ENCODE data around the gene ZNF213.
"Not testable (repeated sequence)": the region's sequence is repeated elsewhere in the genome, so short reads cannot be mapped to it uniquely, and the experiment has no call there.

The ZNF213 gene

GRCh38 chr16:3170440-3171180, 35.8 kb downstream of the ZNF213 start:
- no peak for DNase-seq (ENCODE audit: low spot score)

GRCh38 chr16:3171181-3171854, 36.5 kb downstream of the ZNF213 start:
- no peak for DNase-seq (ENCODE audit: low spot score)

- DNase-seq (ENCODE audit: low spot score), result peak; percentile 70
Observed at GRCh38 chr16:3171855-3172593, 37.2 kb downstream of the ZNF213 start.

GRCh38 chr16:3173892-3174617, 39.2 kb downstream of the ZNF213 start:
- peak; percentile 67 for DNase-seq (ENCODE audit: low spot score)

- DNase-seq (ENCODE audit: low spot score), result no peak
Observed at GRCh38 chr16:3174618-3175148, 39.9 kb downstream of the ZNF213 start.

DNA sequence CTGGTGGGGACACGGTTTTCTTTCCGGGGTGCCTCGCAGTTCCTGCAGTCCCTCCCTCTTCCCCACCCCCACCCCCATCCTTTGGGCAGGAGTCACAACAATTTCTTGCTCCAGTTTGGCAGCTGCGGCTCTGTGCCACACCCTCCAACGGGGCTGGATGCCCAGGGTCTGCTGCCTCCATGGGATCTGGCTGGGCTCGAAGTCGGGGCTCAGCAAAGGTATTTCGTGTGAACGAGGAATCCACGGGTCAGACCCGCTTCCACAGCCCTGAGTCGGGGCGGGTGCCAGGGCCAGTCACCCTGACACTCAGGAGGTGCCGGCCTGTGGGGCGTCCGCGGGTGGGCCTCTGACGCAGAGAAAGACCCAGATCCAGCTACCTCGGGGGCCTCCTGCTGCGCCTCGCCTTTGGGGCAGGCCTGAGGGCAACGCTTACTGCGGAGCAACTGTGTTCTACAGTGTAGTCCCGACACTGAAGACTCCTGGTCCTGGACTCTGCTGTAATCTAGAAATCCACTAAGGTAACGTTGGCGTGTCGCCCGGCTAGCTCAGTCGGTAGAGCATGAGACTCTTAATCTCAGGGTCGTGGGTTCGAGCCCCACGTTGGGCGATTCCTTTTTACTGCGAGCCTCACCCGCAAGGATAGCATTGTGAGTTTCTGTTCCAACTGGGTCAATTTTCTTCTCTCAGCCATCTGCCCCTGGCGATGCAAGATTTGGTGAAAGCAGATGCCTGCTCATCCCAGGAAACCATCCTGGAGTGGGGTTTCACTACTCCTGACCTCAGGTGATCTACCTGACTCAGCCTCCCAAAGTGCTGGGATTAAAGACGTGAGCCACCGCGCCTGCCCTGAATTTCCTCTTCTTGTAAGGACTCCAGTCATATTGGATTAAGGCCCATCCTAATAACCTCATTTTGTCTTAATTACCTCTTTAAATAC, 40.6 kb downstream of the ZNF213 start:
- DNase-seq (ENCODE audit: low spot score), result peak; percentile 68

- no peak for DNase-seq (ENCODE audit: low spot score)
Observed at GRCh38 chr16:3179651-3180050, 44.8 kb downstream of the ZNF213 start.

- DNase-seq (ENCODE audit: low spot score), result no peak
Observed at GRCh38 chr16:3180445-3180878, 45.6 kb downstream of the ZNF213 start.

DNA sequence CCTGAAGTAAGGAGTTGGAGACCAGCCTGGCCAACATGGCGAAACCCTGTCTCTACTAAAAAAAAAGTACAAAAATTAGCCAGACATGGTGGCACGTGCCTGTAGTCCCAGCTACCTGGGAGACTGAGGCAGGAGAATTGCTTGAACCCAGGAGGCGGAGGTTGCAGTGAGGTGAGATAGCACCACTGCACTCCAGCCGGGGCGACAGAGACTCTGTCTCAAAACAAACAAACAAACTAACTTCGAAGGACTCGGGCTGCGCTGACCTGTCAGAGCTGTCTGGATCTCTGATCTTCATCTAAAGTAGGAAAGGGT, 47.4 kb downstream of the ZNF213 start:
- not testable (repeated sequence) for DNase-seq (ENCODE audit: low spot score)

DNA sequence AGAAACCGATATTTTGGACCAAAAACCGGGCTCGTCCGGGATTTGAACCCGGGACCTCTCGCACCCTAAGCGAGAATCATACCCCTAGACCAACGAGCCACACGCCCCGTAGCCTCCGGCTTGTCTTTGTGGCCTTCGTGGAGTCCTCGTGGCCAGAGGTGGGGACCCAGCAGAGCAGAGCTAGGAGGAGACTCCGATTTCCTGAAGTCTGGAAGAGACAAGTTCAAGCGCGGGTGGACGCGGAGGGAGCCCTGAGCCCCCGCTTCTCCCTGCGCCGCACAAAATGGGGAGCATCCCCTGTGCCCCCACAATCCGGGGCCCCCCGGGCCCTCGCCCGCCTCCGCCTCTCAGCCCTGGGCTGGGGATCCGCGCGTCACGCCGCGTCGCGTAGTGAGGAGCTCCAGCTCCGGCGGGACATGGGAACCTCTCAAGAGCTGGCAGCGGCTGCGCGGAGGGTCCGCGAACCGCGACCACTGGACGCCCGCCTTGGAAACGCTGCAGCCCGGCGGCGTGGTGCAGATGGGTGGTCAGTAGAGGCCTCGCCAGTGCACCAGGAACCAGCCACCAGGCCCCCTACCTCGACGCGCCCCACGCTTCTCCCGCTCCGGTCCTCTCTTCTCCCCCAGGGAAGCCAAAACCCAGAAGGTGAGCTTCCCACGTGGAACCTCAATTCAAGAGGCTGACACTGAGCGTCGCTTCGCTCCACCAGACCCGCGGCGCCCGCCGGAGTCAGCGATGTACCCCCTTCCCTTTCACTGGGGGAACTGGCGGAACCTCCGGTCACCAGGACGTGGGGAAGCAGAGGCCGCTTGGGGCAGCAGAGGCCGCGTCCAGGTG, 48.0 kb downstream of the ZNF213 start:
- peak; percentile 69 for DNase-seq (ENCODE audit: low spot score)

GRCh38 chr16:3183445-3184139, 48.8 kb downstream of the ZNF213 start:
- no peak for DNase-seq (ENCODE audit: low spot score)

DNA sequence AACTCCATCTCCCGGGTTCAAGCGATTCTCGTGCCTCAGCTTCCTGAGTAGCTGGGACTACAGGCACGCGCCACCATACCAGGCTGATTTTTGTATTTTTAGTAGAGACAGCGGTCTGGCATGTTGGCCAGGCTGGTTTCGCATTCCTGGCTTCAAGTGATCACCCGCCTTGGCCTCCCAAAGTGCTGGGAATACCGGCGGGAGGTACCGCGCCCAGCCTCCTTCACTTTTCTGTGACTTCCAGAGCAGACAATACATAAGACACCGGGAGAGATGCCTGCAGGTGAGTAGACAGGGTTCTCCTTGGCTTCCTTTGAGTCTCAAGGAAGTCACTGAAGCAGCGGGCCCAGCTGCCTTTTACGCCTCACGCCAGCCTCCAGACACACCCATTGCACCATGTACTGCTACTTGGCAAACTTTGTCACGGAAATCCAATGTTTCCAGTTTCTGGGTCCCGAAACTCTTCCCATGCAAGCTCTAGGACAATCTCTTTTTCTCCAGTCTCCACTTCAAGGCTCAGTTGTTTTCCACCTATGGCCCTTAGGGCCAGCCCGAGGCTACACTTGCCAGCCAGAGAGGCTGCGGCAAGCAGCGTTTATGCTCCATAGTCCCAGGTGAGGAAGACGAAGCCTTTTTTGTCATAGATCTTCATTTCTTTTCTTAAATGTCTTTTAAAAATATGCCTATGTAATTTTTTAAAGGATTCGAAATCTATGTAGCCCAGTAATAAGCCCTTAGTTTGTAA, 52.3 kb downstream of the ZNF213 start:
- no peak for DNase-seq (ENCODE audit: low spot score)

- peak; percentile 79 for DNase-seq (ENCODE audit: low spot score)
Observed at GRCh38 chr16:3187798-3188674, 53.2 kb downstream of the ZNF213 start, which contains the start of gene OR1F1. Gene OR1F1, plus strand, starts transcription at chr16:3188204.

DNA sequence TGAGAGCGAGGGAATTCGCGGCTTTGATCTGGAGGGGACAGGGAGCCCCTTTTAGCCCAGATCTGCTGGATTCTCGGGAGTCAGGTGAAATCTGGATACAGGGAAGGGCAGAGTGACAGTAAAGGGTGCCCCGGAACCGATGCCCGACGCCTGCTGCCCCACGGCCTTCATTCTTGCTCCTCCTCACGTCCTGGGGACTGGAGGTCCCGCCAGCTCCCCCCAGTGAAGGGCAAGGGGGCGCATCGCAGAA, 53.8 kb downstream of the ZNF213 start:
- no peak for DNase-seq (ENCODE audit: low spot score)

DNA sequence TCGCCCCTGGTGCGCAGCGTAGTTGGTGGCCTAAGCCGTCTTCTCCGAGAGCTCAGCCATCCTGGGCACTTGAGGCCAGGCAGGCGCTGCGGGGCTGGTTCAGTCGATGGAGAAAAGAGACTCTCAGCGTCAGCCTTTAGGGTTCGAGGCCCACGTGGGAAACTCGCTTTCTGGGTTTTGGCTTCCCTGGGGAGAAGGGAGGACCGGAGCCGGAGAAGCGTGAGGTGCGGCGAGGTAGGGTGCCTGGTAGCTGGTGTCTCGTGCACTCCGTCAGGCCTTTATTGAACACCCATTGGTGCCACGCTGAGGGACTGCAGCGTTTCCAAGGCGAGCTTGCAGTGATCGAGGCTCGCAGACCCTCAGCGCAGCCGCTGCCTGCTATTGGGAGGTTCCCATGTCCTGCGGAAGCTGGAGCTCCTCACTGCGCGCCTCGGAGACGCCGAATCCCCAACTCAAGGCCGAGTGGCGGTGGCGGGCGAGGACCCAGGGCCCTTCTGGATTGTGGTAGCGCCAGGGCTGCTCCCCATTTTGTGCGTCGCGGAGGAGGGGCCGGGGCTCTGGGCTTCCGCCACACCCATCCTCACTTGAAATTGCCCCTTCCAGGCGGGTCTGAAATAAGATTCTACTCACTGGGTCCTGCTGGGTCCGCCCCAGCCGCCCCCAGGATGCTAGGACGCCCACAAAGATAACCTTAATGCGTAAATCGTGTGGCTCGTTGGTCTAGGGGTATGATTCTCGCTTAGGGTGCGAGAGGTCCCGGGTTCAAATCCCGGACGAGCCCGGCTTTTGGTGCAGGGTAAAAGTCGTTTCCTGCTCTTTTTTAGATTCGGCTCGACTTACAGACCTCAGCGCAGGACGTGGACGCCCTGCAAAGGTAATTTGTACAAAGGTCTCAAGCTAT, 54.3 kb downstream of the ZNF213 start:
- peak; percentile 73 for DNase-seq (ENCODE audit: low spot score)

DNA sequence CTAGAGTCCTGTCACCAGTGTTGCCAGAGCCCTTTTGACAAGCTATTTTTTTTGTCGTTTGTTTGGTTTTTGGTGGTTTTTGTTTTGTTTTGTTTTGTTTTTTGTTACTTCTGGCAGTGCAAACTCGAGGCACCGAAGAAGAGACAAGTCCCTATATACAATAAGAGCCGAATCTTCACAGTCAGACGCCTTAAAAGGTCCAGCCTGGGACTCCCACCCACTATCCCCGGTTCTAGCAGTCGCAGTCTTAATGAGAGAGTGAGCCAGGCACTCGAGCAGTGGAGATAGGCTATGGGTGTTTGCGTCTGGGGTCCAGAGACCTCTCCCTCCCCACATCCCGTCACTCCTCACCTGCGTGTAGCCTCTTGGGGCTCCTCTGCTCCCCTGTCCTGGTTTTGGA, 55.0 kb downstream of the ZNF213 start:
- no peak for DNase-seq (ENCODE audit: low spot score)

DNA sequence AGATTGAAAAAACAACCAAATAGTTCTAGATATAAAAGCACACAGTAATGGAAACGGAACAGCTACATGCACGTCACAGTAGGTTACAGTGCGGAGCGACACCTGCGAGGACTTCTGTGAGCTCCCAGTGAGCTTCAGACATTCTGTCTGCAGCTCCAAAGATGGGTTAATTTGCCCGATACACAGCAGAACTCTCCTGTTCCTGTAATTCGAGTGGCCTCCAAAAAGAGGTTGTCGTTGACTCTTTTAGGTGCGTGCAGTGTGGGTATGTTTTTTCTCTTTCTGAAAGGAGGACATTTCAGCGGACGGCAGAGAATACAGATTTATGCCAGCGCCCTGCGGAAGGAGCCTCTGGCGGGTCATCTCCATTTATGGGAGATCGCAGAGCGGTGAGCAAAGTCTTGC, 56.1 kb downstream of the ZNF213 start:
- DNase-seq (ENCODE audit: low spot score), result no peak

Measured in cerebellar cortex (tissue), 1 donor.